Trophoblast cell (in vitro differentiated cells and primary cell): Measurements from ENCODE around the gene FNDC3B.

ENCODE experiments used
- DNase-seq, 2 donors: peaks; one replicate each; pipeline ENCODE4 v3.0.0-alpha.2; 2016
- H2AFZ ChIP-seq: 2 replicates; pipeline ENCODE4 v1.6.1; 2013; ENCODE audit warnings: low read length, moderate library complexity, mild to moderate bottlenecking; ENCODE audit not compliant: insufficient read depth, poor library complexity
- H2AK5ac ChIP-seq: 2 replicates; pipeline ENCODE4 v1.6.1; 2013; ENCODE audit warnings: mild to moderate bottlenecking, low read length
- H2BK120ac ChIP-seq: 2 replicates; pipeline ENCODE4 v1.6.1; 2013; ENCODE audit warnings: low read length, mild to moderate bottlenecking, moderate library complexity; ENCODE audit not compliant: insufficient read depth, poor library complexity
- H2BK12ac ChIP-seq: 2 replicates; pipeline ENCODE4 v1.6.1; 2013; ENCODE audit warnings: mild to moderate bottlenecking, low read length, moderate library complexity
- H2BK5ac ChIP-seq: 2 replicates; pipeline ENCODE4 v1.6.1; 2013; ENCODE audit warnings: low read length, low read depth, moderate library complexity, mild to moderate bottlenecking; ENCODE audit not compliant: poor library complexity
- H3K14ac ChIP-seq: 2 replicates; pipeline ENCODE4 v1.6.1; 2013; ENCODE audit warnings: mild to moderate bottlenecking, low read length
- H3K18ac ChIP-seq: 2 replicates; pipeline ENCODE4 v1.6.1; 2013; ENCODE audit warnings: mild to moderate bottlenecking, low read length
- H3K23ac ChIP-seq: 2 replicates; pipeline ENCODE4 v1.6.1; 2013; ENCODE audit warnings: low read length
- H3K27ac ChIP-seq: 2 replicates; pipeline ENCODE4 v1.5.1; 2013; ENCODE audit warnings: low read depth, mild to moderate bottlenecking, inconsistent platforms, low read length, moderate library complexity
- H3K27me3 ChIP-seq: 2 replicates; pipeline ENCODE4 v1.6.1; 2013; ENCODE audit warnings: inconsistent platforms, mild to moderate bottlenecking, low read length, moderate library complexity; ENCODE audit not compliant: insufficient read depth
- H3K36me3 ChIP-seq, 2 experiments: 1 replicate in 1 of 2; 2 replicates in 1 of 2; pipeline ENCODE4 v1.6.1; 2013; ENCODE audit warnings: low read length in 2 of 2, mild to moderate bottlenecking in 2 of 2, moderate library complexity in 1 of 2; ENCODE audit not compliant: insufficient read depth in 2 of 2, control insufficient read depth in 1 of 2
- H3K4ac ChIP-seq: 2 replicates; pipeline ENCODE4 v1.6.1; 2013; ENCODE audit warnings: low read depth, mild to moderate bottlenecking, low read length, moderate library complexity
- H3K4me1 ChIP-seq, 2 experiments: 1 replicate in 1 of 2; 2 replicates in 1 of 2; pipeline ENCODE4 v1.6.1; 2013; ENCODE audit warnings: low read length in 2 of 2, mild to moderate bottlenecking in 2 of 2, moderate library complexity in 1 of 2; ENCODE audit not compliant: insufficient read depth in 2 of 2, control insufficient read depth in 1 of 2
- H3K4me2 ChIP-seq: 2 replicates; pipeline ENCODE4 v1.6.1; 2013; ENCODE audit warnings: inconsistent platforms, mild to moderate bottlenecking, low read length, moderate library complexity
- H3K4me3 ChIP-seq: 2 replicates; pipeline ENCODE4 v1.5.1; 2013; ENCODE audit warnings: mild to moderate bottlenecking, low read depth, low read length, inconsistent platforms
- H3K79me1 ChIP-seq: one replicate; pipeline ENCODE4 v1.6.1; 2013; ENCODE audit warnings: low read length
- H3K79me2 ChIP-seq: 2 replicates; pipeline ENCODE4 v1.6.1; 2013; ENCODE audit warnings: low read length, mild to moderate bottlenecking; ENCODE audit not compliant: control insufficient read depth, insufficient read depth, poor library complexity
- H3K9ac ChIP-seq: 2 replicates; pipeline ENCODE4 v1.6.1; 2013; ENCODE audit warnings: mild to moderate bottlenecking, low read length
- H3K9me3 ChIP-seq: 2 replicates; pipeline ENCODE4 v1.6.1; 2013; ENCODE audit warnings: low read depth, mild to moderate bottlenecking, control low read depth, inconsistent platforms, low read length; ENCODE audit not compliant: insufficient read depth
- H4K12ac ChIP-seq: 2 replicates; pipeline ENCODE4 v1.6.1; 2013; ENCODE audit warnings: low read depth, mild to moderate bottlenecking, low read length, moderate library complexity
- H4K8ac ChIP-seq: 2 replicates; pipeline ENCODE4 v1.6.1; 2013; ENCODE audit warnings: low read depth, mild to moderate bottlenecking, low read length, moderate library complexity
- H4K91ac ChIP-seq: one replicate; pipeline ENCODE4 v1.6.1; 2013; ENCODE audit warnings: low read depth, mild to moderate bottlenecking, low read length, moderate library complexity
- WGBS: extraction: QIAGEN DNeasy Blood & Tissue Kit; methylation state at CpG from one replicate; pipeline ENCODE4 v1.1.7; 2013; ENCODE audit warnings: missing lambda C conversion rate; ENCODE audit not compliant: insufficient read length, insufficient coverage; ENCODE audit errors: extremely low coverage; 5-methylcytosine and 5-hydroxymethylcytosine counted together

Gene FNDC3B

GRCh38 chr3:172194702-172195406 lies 155.5 kb downstream of the FNDC3B start:
- no peak overlapping the region for H2BK5ac ChIP-seq
- no peak overlapping the region for H3K4ac ChIP-seq
- no peak overlapping the region for H2BK120ac ChIP-seq
- H3K9ac ChIP-seq, result no peak overlapping the region
- no peak overlapping the region for H3K23ac ChIP-seq
- no peak overlapping the region for H3K4me2 ChIP-seq
- peaks cover 2% of the 10 kb centered on the region for H3K79me2 ChIP-seq
- peaks cover 0 to 4% of the 10 kb centered on the region in 2 experiments for H3K4me1 ChIP-seq
- no peak overlapping the region for H3K27ac ChIP-seq
- H3K79me1 ChIP-seq, result no peaks in the 10 kb centered on the region
- no peaks in the 10 kb centered on the region for H3K9me3 ChIP-seq
- no CpG with 5 or more reads among the region's 4 CpGs for WGBS
- DNase-seq, result peak in 1 of 2 donors; percentile 41
- H3K18ac ChIP-seq, result no peak overlapping the region
- no peaks in the 10 kb centered on the region for H3K27me3 ChIP-seq
- H4K12ac ChIP-seq, result no peak overlapping the region
- no peaks in the 10 kb centered on the region for H3K36me3 ChIP-seq
- no peak overlapping the region for H4K8ac ChIP-seq
- H4K91ac ChIP-seq, result no peak overlapping the region
- no peak overlapping the region for H2BK12ac ChIP-seq
- no peak overlapping the region for H2AK5ac ChIP-seq
- no peak overlapping the region for H2AFZ ChIP-seq
- no peak overlapping the region for H3K4me3 ChIP-seq
- H3K14ac ChIP-seq, result no peak overlapping the region

GRCh38 chr3:172195407-172195754 lies 156.0 kb downstream of the FNDC3B start:
- Histone ChIP-seq H3K14ac (no peak overlapping the region), H2AFZ (no peak overlapping the region), H2BK12ac (no peak overlapping the region), H3K9ac (no peak overlapping the region), H2BK5ac (no peak overlapping the region), H2BK120ac (no peak overlapping the region), H3K4me2 (no peak overlapping the region), H3K4me1 (peaks cover 0 to 4% of the 10 kb centered on the region in 2 experiments), H3K36me3 (no peaks in the 10 kb centered on the region), H3K79me1 (no peaks in the 10 kb centered on the region), H3K18ac (no peak overlapping the region), H3K27me3 (no peaks in the 10 kb centered on the region), H4K91ac (no peak overlapping the region), H3K23ac (no peak overlapping the region), H3K79me2 (peaks cover 2% of the 10 kb centered on the region), H4K8ac (no peak overlapping the region), H2AK5ac (no peak overlapping the region), H4K12ac (no peak overlapping the region), H3K4ac (no peak overlapping the region), H3K9me3 (no peaks in the 10 kb centered on the region), H3K27ac (no peak overlapping the region), H3K4me3 (no peak overlapping the region)
- no peak for DNase-seq
- no CpG with 5 or more reads among the region's 1 CpG for WGBS

GRCh38 chr3:172197344-172197743 lies 158.0 kb downstream of the FNDC3B start:
- Histone ChIP-seq H2AFZ (no peak overlapping the region), H3K79me1 (no peaks in the 10 kb centered on the region), H2BK5ac (no peak overlapping the region), H3K27ac (no peak overlapping the region), H3K4ac (no peak overlapping the region), H3K14ac (no peak overlapping the region), H2AK5ac (no peak overlapping the region), H2BK120ac (no peak overlapping the region), H4K91ac (no peak overlapping the region), H3K9me3 (no peaks in the 10 kb centered on the region), H3K9ac (no peak overlapping the region), H4K12ac (no peak overlapping the region), H3K79me2 (peaks cover 2% of the 10 kb centered on the region), H3K18ac (no peak overlapping the region), H3K36me3 (no peaks in the 10 kb centered on the region), H3K27me3 (no peaks in the 10 kb centered on the region), H3K4me2 (no peak overlapping the region), H3K4me1 (peaks cover 0 to 7% of the 10 kb centered on the region in 2 experiments), H3K4me3 (no peak overlapping the region), H4K8ac (no peak overlapping the region), H3K23ac (no peak overlapping the region), H2BK12ac (no peak overlapping the region)
- WGBS, result no CpG with 5 or more reads among the region's 3 CpGs
- DNase-seq, result no peak

- no peak overlapping the region for H2AFZ ChIP-seq
- H3K79me2 ChIP-seq, result peaks cover 1% of the 10 kb centered on the region
- no peak overlapping the region for H4K91ac ChIP-seq
- no peaks in the 10 kb centered on the region for H3K27me3 ChIP-seq
- no peaks in the 10 kb centered on the region for H3K36me3 ChIP-seq
- H2AK5ac ChIP-seq, result no peak overlapping the region
- WGBS, result no CpG with 5 or more reads among the region's 3 CpGs
- H3K4ac ChIP-seq, result no peak overlapping the region
- H3K4me2 ChIP-seq, result no peak overlapping the region
- H3K9me3 ChIP-seq, result no peaks in the 10 kb centered on the region
- H3K14ac ChIP-seq, result no peak overlapping the region
- H3K4me3 ChIP-seq, result no peak overlapping the region
- DNase-seq, result no peak
- no peak overlapping the region for H3K18ac ChIP-seq
- no peaks in the 10 kb centered on the region for H3K79me1 ChIP-seq
- H2BK5ac ChIP-seq, result no peak overlapping the region
- H3K27ac ChIP-seq, result no peak overlapping the region
- H3K9ac ChIP-seq, result no peak overlapping the region
- H4K12ac ChIP-seq, result no peak overlapping the region
- H3K23ac ChIP-seq, result peak overlapping the region; percentile 7
- peaks cover 0 to 6% of the 10 kb centered on the region in 2 experiments for H3K4me1 ChIP-seq
- no peak overlapping the region for H2BK120ac ChIP-seq
- no peak overlapping the region for H2BK12ac ChIP-seq
- no peak overlapping the region for H4K8ac ChIP-seq
Measured at GRCh38 chr3:172198428-172198827, 159.1 kb downstream of the FNDC3B start.
